K562 (cell line): ENCODE measurements around the gene PCMTD2. TPM values are rescaled to one million over a fixed set of nuclear protein-coding genes. Genes with fewer than 3 reads are reported as not detected.

Experiments used
- BCOR ChIP-seq: fragments of 450-650 bp; IDR thresholded peaks from 2 replicates; pipeline ENCODE4 v1.6.1; 2016
- BRF1 ChIP-seq: IDR thresholded peaks from 3 replicates; pipeline ENCODE4 v1.6.1; 2011; ENCODE audit warnings: borderline replicate concordance, mild to moderate bottlenecking; ENCODE audit not compliant: insufficient read length; ENCODE audit errors: extremely low read depth
- CBX3 ChIP-seq, 2 experiments: IDR thresholded peaks; 1 replicate in 1 of 2; 2 replicates in 1 of 2; pipeline ENCODE4 v1.6.1; 2012; ENCODE audit warnings: inconsistent platforms in 2 of 2, low read length in 2 of 2, borderline replicate concordance in 1 of 2, control low read depth in 1 of 2
- CTBP1 ChIP-seq: fragments of 450-650 bp; IDR thresholded peaks from 2 replicates; pipeline ENCODE4 v1.6.1; 2016; ENCODE audit warnings: borderline replicate concordance
- E2F6 ChIP-seq, 2 experiments: IDR thresholded peaks; 2 replicates each; pipeline ENCODE4 v1.6.1; 2011; ENCODE audit warnings: borderline replicate concordance in 1 of 2, control low read depth in 1 of 2, low read depth in 1 of 2, low read length in 1 of 2, mild to moderate bottlenecking in 1 of 2, mixed read lengths in 1 of 2, moderate library complexity in 1 of 2; ENCODE audit not compliant: insufficient read depth in 1 of 2, insufficient read length in 1 of 2, poor library complexity in 1 of 2, severe bottlenecking in 1 of 2; ENCODE audit errors: extremely low read depth in 1 of 2
- ETS2 ChIP-seq: IDR thresholded peaks from 2 replicates; pipeline ENCODE4 v1.6.1; 2016; ENCODE audit warnings: borderline replicate concordance, missing genetic modification characterization, mild to moderate bottlenecking, moderate library complexity, missing compliant biosample characterization; ENCODE audit not compliant: poor library complexity, severe bottlenecking
- FOXA1 ChIP-seq: fragments of 450-650 bp; IDR thresholded peaks from 2 replicates; pipeline ENCODE4 v1.6.1; 2016; ENCODE audit warnings: mild to moderate bottlenecking, borderline replicate concordance
- FOXK1 ChIP-seq: sonication (generic); formaldehyde crosslinking; IDR thresholded peaks from 2 replicates; pipeline ENCODE4 v1.8.0; 2022; ENCODE audit warnings: missing genetic modification reagents, mild to moderate bottlenecking, borderline replicate concordance
- HMG20A ChIP-seq: fragments of 450-650 bp; formaldehyde crosslinking; conservative IDR thresholded peaks from 2 replicates; pipeline ENCODE4 v1.4.0; 2020; ENCODE audit warnings: mild to moderate bottlenecking, mixed read lengths
- KAT7 ChIP-seq: sonication (generic); formaldehyde crosslinking; IDR thresholded peaks from 2 replicates; pipeline ENCODE4 v1.8.0; 2022; ENCODE audit warnings: missing genetic modification reagents, mild to moderate bottlenecking, borderline replicate concordance
- KAT8 ChIP-seq: fragments of 450-650 bp; IDR thresholded peaks from 2 replicates; pipeline ENCODE4 v1.6.1; 2016; ENCODE audit warnings: low read depth, mild to moderate bottlenecking
- NFYB ChIP-seq: IDR thresholded peaks from 2 replicates; pipeline ENCODE4 v1.6.1; 2011; ENCODE audit warnings: mild to moderate bottlenecking, moderate library complexity; ENCODE audit not compliant: insufficient read length; ENCODE audit errors: extremely low read depth
- RCOR1 ChIP-seq, 2 experiments: IDR thresholded peaks; 2 replicates each; pipeline ENCODE4 v1.6.1; 2012; ENCODE audit warnings: low read depth in 2 of 2, low read length in 2 of 2, borderline replicate concordance in 1 of 2, improper control_type of control experiment in 1 of 2
- SAP30 ChIP-seq: fragments of 200-600 bp; sonication (generic); IDR thresholded peaks from 2 replicates; pipeline ENCODE4 v1.6.1; 2012; ENCODE audit warnings: borderline replicate concordance, low read depth, mild to moderate bottlenecking, moderate library complexity, low read length, control low read depth, inconsistent platforms; ENCODE audit not compliant: insufficient read depth, poor library complexity, severe bottlenecking
- SNIP1 ChIP-seq: fragments of 450-650 bp; IDR thresholded peaks from 2 replicates; pipeline ENCODE4 v1.7.1; 2017; ENCODE audit warnings: low read depth, mild to moderate bottlenecking
- TEAD2 ChIP-seq: fragments of 450-650 bp; IDR thresholded peaks from 2 replicates; pipeline ENCODE4 v1.6.1; 2016; ENCODE audit warnings: missing genetic modification characterization, control low read depth, missing compliant biosample characterization
- XRCC4 ChIP-seq: IDR thresholded peaks from one replicate; pipeline ENCODE4 v1.6.1; 2011; ENCODE audit not compliant: insufficient read depth, insufficient read length; ENCODE audit errors: extremely low read depth
- ZBTB1 ChIP-seq: sonication (generic); formaldehyde crosslinking; IDR thresholded peaks from 2 replicates; pipeline ENCODE4 v1.8.1; 2023; ENCODE audit warnings: missing genetic modification reagents, low read depth, mild to moderate bottlenecking, borderline replicate concordance
- ZBTB5 ChIP-seq: fragments of 450-650 bp; IDR thresholded peaks from 2 replicates; pipeline ENCODE4 v1.6.1; 2017; ENCODE audit warnings: antibody characterized with exemption
- ZNF354B ChIP-seq: fragments of 250-450 bp; sonication (Bioruptor Pico); IDR thresholded peaks from 2 replicates; pipeline ENCODE4 v1.4.0; 2020
- ZNF408 ChIP-seq: fragments of 250-450 bp; sonication (Bioruptor Pico); IDR thresholded peaks from 2 replicates; pipeline ENCODE4 v1.4.0; 2020; ENCODE audit warnings: low read depth, mild to moderate bottlenecking, moderate library complexity
- ZNF512 ChIP-seq: IDR thresholded peaks from 2 replicates; pipeline ENCODE4 v1.6.1; 2016; ENCODE audit warnings: missing genetic modification characterization, missing compliant biosample characterization
- ZNF696 ChIP-seq: fragments of 250-450 bp; sonication (Bioruptor Pico); conservative IDR thresholded peaks from 2 replicates; pipeline ENCODE4 v1.4.0; 2020; ENCODE audit warnings: mild to moderate bottlenecking, moderate library complexity
- polyA plus RNA-seq, 8 experiments: library from polyadenylated mRNA; depleted of rRNA in 4 of 8; stranded (reverse) in 5 of 8; unstranded in 3 of 8; fragments of >200 nt; fragmentation: Nextera tagmentation in 2 of 8; fragmentation: Illumina TruSeq in 1 of 8; extraction: Ambion mirVana in 2 of 8; extraction: Trizol in 1 of 8; gene quantifications; 2 replicates each; pipeline versions ENCODE4 v1.2.1 to v1.2.3, GENCODE V29; 2011 to 2014; ENCODE audit warnings: inconsistent platforms in 1 of 8, missing spikeins in 1 of 8
- total RNA-seq, 7 experiments: library from RNA; depleted of rRNA in 6 of 7; stranded (reverse); fragments of >200 nt in 6 of 7; fragmentation: Illumina TruSeq in 2 of 7; extraction: Trizol in 2 of 7; gene quantifications; 2 replicates each; pipeline versions ENCODE4 v1.2.1 to v1.2.3, GENCODE V29; 2011 to 2021; ENCODE audit warnings: low replicate concordance in 1 of 7

Gene PCMTD2
- total and polyA plus RNA-seq, 9 of the 15 experiments (the other 6 are each of a cell fraction or from before 2014, with no cell fraction given) = 11.3 to 49.3 (median 28.4) TPM

DNA sequence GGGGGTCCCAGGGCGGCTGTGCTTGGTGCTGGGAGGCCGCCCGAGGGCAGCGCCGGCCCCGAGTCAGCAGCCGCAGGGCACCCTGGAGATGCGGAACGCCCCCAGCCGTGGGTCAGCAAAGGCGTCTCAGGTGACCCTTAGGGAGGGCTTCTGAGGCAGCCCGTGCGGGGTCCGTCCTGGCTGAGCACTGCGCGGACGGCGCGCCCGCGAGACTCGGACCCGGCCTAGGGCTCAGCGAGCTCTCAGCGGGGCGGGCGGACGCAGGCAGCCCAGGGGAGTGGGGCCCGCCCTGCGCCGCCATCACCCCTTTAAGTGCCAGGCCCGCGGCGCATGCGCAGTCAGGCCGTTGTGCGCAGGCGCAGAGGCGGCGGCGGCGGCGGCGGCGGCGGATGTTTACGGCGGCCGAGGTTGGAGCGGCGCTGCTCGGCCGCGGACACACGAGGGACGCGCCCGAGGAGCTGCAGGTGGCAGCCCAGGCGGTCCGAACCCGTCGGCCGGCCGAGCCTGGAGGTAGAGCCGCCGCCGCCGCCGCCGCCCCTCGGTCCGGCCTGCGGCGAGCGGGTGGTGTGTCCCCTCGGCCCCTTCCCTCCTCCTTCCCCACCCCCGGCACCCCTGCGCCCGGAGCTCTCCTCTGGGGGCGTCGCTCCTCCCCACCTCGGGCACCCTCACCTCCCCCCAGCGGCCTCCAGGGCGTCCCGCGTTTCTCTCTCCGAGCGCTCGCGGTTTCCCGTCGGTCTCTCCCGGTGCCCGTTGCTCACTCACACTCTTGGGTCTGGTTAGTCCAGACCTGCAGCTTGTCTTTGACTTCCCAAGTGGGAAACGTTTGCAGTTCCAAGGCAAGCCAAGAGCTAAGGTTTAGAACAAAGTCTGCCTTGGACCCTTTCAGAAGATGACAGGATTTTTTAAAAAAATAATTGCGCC is at the start of gene PCMTD2 (continued):
- TF ChIP-seq ZBTB5 (no peak), ETS2 (no peak), NFYB (no peak), XRCC4 (no peak), ZNF512 (tag) (no peak), HMG20A (no peak), TEAD2 (tag) (no peak), CTBP1 (peak; percentile 88), RCOR1 (IDR thresholded peaks at IDR 0.05; ENCODE audit: borderline replicate concordance in 1 of 2, low read depth in 2 of 2, low read length in 2 of 2) (no peak), ZNF408 (CRISPR knock-in tag) (no peak), ZBTB1 (peak; percentile 83), SNIP1 (peak; percentile 97), ZNF354B (CRISPR knock-in tag) (no peak), BRF1 (no peak), SAP30 (peak; percentile 29), FOXA1 (no peak), E2F6 (IDR thresholded peaks at IDR 0.05; ENCODE audit: borderline replicate concordance in 1 of 2, extremely low read depth in 1 of 2, insufficient read depth in 1 of 2, insufficient read length in 1 of 2, low read depth in 1 of 2, low read length in 1 of 2, poor library complexity in 1 of 2, severe bottlenecking in 1 of 2) (peak; percentile 92 to 98), CBX3 (IDR thresholded peaks at IDR 0.05; ENCODE audit: borderline replicate concordance in 1 of 2, low read length in 2 of 2) (no peak), KAT8 (no peak), ZNF696 (CRISPR knock-in tag) (no peak), FOXK1 (CRISPR knock-in tag) (no peak), KAT7 (CRISPR knock-in tag) (no peak), BCOR (no peak)
